Vagina (tissue), 2 donors: ENCODE measurements around the gene CMTM4. TPM values are rescaled to one million over a fixed set of nuclear protein-coding genes. Genes with fewer than 3 reads are reported as not detected.
"Not testable (repeated sequence)": the region's sequence is repeated elsewhere in the genome, so short reads cannot be mapped to it uniquely, and the experiment has no call there.

Source experiments
- DNase-seq, 2 donors: peaks; one replicate each; pipeline ENCODE4 v3.0.0-alpha.2; 2017; ENCODE audit errors: extremely low spot score in 2 of 2
- H3K27ac ChIP-seq: fragments of 200-600 bp; sonication (generic); one replicate; pipeline ENCODE4 v1.5.1; 2019
- H3K27me3 ChIP-seq: fragments of 200-600 bp; sonication (generic); one replicate; pipeline ENCODE4 v1.5.1; 2019
- H3K36me3 ChIP-seq, 2 donors: fragments of 200-600 bp; sonication (generic); one replicate each; pipeline ENCODE4 v1.5.1; 2017 to 2019
- H3K4me1 ChIP-seq: fragments of 200-600 bp; sonication (generic); one replicate; pipeline ENCODE4 v1.5.1; 2019
- H3K4me3 ChIP-seq, 2 donors: fragments of 200-600 bp; sonication (generic); 1 replicate in 1 of 2; 2 replicates in 1 of 2; pipeline ENCODE4 v1.5.1; 2016 to 2019
- H3K9me3 ChIP-seq: fragments of 200-600 bp; sonication (generic); one replicate; pipeline ENCODE4 v1.5.1; 2019
- POLR2A ChIP-seq, 2 donors: fragments of 450-650 bp; IDR thresholded peaks; one replicate each; pipeline ENCODE4 v1.6.1; 2017; ENCODE audit warnings: antibody characterized with exemption in 2 of 2, mild to moderate bottlenecking in 2 of 2, moderate library complexity in 2 of 2
- POLR2AphosphoS5 ChIP-seq, 2 donors: sonication (generic); formaldehyde crosslinking; IDR thresholded peaks; one replicate each; pipeline ENCODE4 v1.9.0; 2017; ENCODE audit warnings: antibody characterized with exemption in 2 of 2, mild to moderate bottlenecking in 2 of 2, low read depth in 1 of 2; ENCODE audit not compliant: insufficient read depth in 1 of 2
- intact Hi-C: fragments of 100-400 bp; cut with DNase I; formaldehyde crosslinking; loops from one replicate; pipeline ENCODE4 v1.15.1; 2023
- total RNA-seq: library from RNA; depleted of rRNA; stranded (reverse); fragments of >200 nt; gene quantifications from one replicate; pipeline ENCODE4 v1.2.3, GENCODE V29; 2016
- TF ChIP-seq, protein P1 (sequence below), 3 experiments: fragments of 450-650 bp in 2 of 3; fragments of 200-600 bp in 1 of 3; sonication (generic) in 1 of 3; IDR thresholded peaks; one replicate each; pipeline ENCODE4 v1.5.1; 2017 to 2019; ENCODE audit warnings: antibody characterized with exemption in 3 of 3, mild to moderate bottlenecking in 2 of 3, moderate library complexity in 2 of 3

Gene CMTM4
- total RNA-seq, 1 donor from 2014 or later, result 15.7 TPM

DNA sequence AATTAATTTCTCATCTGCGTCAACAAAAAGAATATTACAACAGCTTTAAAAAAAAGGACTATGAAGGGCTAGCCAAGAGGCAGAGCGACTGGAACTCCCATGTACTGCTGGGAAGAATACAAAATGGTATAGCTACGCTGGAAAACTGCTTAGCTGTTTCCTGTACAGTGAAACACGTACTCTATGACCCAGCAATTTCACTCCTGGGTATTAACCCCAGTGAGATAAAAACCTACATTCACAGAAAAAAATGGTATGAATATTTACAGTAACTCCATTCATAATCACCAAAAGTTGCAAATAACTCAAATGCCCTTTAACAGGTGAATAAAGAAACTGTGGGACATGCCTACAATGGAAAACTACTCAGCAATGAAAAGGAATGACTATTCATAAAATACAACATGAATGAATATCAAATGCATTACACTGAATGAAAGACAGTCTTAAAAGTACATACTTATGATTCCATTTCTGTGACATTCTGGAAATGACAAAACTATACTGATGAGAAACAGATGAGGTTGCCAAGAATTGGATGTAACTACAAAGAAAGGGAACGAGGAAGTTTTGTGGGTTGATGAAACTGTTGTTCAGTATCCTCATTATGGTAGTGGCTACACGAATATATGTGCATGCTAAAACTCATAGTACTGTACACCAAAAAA, 27.6 kb downstream of the CMTM4 start:
- no peak for DNase-seq
- Histone ChIP-seq H3K4me3 (no peak overlapping the region), H3K27me3 (no peaks in the 10 kb centered on the region), H3K36me3 (no peaks in the 10 kb centered on the region), H3K27ac (no peak overlapping the region), H3K4me1 (no peaks in the 10 kb centered on the region), H3K9me3 (no peaks in the 10 kb centered on the region)
- TF ChIP-seq POLR2A (IDR thresholded peaks at IDR 0.05) (no peak), POLR2AphosphoS5 (IDR thresholded peaks at IDR 0.05; ENCODE audit: insufficient read depth in 1 of 2, low read depth in 1 of 2) (no peak)
- TF ChIP-seq, protein P1, sequence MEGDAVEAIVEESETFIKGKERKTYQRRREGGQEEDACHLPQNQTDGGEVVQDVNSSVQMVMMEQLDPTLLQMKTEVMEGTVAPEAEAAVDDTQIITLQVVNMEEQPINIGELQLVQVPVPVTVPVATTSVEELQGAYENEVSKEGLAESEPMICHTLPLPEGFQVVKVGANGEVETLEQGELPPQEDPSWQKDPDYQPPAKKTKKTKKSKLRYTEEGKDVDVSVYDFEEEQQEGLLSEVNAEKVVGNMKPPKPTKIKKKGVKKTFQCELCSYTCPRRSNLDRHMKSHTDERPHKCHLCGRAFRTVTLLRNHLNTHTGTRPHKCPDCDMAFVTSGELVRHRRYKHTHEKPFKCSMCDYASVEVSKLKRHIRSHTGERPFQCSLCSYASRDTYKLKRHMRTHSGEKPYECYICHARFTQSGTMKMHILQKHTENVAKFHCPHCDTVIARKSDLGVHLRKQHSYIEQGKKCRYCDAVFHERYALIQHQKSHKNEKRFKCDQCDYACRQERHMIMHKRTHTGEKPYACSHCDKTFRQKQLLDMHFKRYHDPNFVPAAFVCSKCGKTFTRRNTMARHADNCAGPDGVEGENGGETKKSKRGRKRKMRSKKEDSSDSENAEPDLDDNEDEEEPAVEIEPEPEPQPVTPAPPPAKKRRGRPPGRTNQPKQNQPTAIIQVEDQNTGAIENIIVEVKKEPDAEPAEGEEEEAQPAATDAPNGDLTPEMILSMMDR (IDR thresholded peaks at IDR 0.05), result no peak
- intact Hi-C loops, result no loop called here

DNA sequence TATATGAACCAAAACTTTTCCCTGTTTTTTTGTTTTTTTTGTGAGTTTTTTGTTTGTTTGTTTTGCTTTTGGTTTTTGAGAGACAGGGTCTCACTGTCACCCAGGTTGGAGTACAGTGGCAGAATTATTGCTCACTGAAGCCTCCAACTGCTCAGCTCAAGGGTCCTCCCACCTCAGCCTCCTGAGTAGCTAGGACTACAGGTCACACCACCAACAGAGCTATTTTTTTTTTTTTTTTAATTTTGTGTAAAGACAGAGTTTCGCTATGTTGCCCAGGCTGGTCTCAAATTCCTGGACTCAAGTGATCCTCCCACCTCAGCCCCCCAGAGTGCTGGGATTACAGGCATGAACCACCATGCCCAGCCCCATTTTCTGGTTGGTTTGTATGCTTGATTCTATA, 28.6 kb downstream of the CMTM4 start:
- no peaks in the 10 kb centered on the region for H3K9me3 ChIP-seq
- H3K36me3 ChIP-seq, result no peaks in the 10 kb centered on the region
- TF ChIP-seq POLR2AphosphoS5 (IDR thresholded peaks at IDR 0.05; ENCODE audit: insufficient read depth in 1 of 2, low read depth in 1 of 2) (no peak), POLR2A (IDR thresholded peaks at IDR 0.05) (no peak)
- TF ChIP-seq, protein P1 (IDR thresholded peaks at IDR 0.05), result no peak
- DNase-seq, result no peak
- H3K27ac ChIP-seq, result no peak overlapping the region
- H3K27me3 ChIP-seq, result no peaks in the 10 kb centered on the region
- intact Hi-C loops, result no loop called here
- H3K4me3 ChIP-seq, result no peak overlapping the region
- peaks cover under 1% of the 10 kb centered on the region for H3K4me1 ChIP-seq

DNA sequence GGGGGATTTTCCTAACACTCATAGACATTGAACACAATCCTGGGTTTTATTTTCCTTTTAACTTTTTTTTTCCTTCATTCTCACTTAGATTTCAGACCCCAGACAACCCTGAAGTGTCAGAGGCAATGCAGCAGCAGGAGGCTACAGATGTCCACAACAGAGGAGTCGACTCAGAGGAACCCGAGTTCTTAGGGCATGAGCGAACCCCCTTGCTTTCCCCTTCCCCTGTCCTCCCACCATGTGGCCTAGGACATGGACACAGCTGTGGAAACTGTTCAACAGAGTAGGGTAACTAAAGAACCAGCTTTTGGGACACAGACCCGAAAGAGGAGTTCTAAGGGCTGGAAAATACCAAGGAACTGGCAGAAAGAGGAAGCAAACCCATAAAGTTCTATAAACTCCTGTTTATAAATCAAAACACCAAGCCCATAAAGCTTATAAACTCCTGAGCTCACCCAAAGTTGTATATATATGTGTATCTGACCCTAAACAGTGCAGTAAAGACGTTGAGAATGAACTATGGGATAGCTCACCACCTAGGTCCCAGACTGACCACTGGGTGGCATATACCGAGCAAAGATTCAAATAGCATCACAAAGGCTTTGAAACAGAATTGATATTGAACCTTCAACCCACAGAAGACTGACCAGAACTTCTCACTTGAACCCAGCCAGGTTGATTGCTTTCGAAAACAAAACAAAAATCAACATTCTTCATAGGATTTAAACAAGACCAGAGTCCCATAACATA, 33.9 kb downstream of the CMTM4 start:
- Histone ChIP-seq H3K9me3 (no peaks in the 10 kb centered on the region), H3K36me3 (no peaks in the 10 kb centered on the region), H3K4me1 (peaks cover 31% of the 10 kb centered on the region), H3K27ac (peak overlapping the region; percentile 56), H3K27me3 (no peaks in the 10 kb centered on the region), H3K4me3 (no peak overlapping the region)
- TF ChIP-seq POLR2AphosphoS5 (IDR thresholded peaks at IDR 0.05; ENCODE audit: insufficient read depth in 1 of 2, low read depth in 1 of 2) (no peak), POLR2A (IDR thresholded peaks at IDR 0.05) (no peak)
- TF ChIP-seq, protein P1 (IDR thresholded peaks at IDR 0.05), result peak in 1 of 3 experiments; percentile 28
- intact Hi-C loops, result no loop called here
- DNase-seq, result no peak

DNA sequence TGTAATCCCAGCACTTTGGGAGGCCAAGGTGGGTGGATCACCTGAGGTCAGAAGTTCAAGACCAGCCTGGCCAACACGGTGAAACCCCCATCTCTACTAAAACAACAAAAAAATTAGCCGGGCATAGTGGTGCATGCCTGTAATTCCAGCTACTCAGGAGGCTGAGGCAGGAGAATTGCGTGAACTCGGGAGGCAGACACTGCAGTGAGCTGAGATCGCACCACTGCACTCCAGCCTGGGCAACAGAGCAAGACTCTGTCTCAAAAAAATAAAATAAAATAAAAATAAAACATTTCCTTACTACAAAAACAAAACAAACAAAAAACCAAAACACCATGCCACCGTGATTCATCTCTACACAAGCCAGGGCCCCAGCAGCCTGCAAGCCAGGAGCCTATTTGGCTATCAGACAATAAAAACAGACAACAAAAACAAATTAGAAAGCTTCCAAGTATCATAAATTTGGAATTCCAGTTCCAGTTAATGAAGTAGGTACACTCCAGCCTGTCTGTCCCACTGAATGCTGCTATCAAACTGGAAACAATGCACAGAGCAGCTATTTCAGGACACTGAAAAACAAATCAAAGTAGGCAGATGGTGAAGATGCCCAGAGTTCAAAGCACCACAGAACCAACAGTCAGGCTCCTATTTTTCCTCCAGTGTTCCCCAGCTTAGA, 34.7 kb downstream of the CMTM4 start:
- H3K36me3 ChIP-seq, intact Hi-C loops, DNase-seq, H3K9me3 ChIP-seq, H3K4me3 ChIP-seq, H3K27me3 ChIP-seq: not testable (repeated sequence)
- peak overlapping the region; percentile 56 for H3K27ac ChIP-seq
- H3K4me1 ChIP-seq, result peaks cover 31% of the 10 kb centered on the region

DNA sequence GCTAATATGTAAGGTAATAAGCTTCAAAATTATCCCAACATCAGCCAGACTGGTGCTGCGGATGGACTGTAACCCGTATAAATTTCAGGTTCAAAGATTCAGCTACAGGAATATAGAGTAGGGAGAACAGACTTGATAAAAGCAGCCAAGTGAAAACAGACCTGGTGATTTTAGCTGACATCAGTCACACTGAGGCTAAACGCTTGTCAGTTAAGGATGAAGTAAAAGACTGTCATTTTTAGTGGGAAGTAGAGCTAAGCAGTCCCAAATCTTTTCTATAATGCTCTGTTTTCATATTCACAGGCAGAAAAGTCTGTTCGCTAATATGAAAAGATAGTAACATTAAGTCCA, 35.4 kb downstream of the CMTM4 start:
- Histone ChIP-seq H3K27me3 (no peaks in the 10 kb centered on the region), H3K4me1 (peaks cover 31% of the 10 kb centered on the region), H3K4me3 (no peak overlapping the region), H3K9me3 (no peaks in the 10 kb centered on the region), H3K27ac (peak overlapping the region; percentile 56), H3K36me3 (no peaks in the 10 kb centered on the region)
- DNase-seq, result no peak
- TF ChIP-seq POLR2AphosphoS5 (IDR thresholded peaks at IDR 0.05; ENCODE audit: insufficient read depth in 1 of 2, low read depth in 1 of 2) (no peak), POLR2A (IDR thresholded peaks at IDR 0.05) (no peak)
- TF ChIP-seq, protein P1 (IDR thresholded peaks at IDR 0.05), result no peak
- intact Hi-C loops, result no loop called here
